Fibroblast of skin of scalp (primary cell): ENCODE results near the gene NUDT3.
A peak's percentile ranks its signal among the peaks of the same experiment; 100 is the strongest.

Experiments
- DNase-seq: peaks from one replicate; pipeline ENCODE4 v3.0.0-alpha.2; 2013

The NUDT3 gene

DNA sequence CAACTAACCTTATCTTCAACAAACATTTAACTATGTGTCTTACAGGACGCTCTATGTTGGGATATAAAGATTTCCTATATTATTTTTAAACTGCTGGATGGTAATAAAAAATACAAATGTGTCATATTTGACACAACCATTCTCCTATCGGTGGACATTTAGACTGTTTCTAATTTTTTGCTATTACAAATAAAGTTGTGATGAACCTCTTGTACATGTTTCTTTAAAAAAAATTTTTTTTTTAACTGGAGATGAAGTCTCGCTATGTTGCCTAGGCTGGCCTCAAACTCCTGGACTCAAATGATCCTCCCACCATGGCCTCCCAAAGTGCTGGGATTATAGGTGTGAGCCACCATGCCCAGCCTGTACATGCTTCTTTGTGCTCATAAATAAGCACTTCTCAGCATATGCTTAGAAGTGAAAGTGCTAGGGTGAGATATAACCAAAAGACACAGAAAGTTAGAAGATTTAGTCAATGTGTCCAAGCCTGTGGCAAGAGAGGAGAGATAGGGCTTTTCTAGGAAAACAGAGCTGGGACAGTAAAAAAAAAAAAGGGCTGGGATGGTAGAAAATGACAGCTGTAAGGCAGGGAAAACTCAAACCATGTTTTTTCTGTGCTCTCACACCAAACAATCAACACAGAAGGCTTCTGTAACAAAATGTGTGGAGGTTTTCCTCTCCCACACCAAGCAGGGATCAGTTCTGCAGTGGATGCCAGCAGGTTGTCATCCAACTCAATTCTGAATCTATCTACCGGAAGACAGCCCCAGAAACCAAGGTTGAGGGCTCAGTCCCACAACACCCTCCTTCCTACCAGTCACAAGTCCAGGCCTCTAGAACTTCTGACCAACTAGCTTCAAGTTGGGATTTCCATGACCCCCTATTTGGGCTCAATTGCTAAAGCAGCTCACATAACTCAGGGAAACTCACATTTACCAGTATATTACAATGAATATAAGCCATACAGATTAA, 73.7 kb downstream of the NUDT3 start:
- no peak for DNase-seq

DNA sequence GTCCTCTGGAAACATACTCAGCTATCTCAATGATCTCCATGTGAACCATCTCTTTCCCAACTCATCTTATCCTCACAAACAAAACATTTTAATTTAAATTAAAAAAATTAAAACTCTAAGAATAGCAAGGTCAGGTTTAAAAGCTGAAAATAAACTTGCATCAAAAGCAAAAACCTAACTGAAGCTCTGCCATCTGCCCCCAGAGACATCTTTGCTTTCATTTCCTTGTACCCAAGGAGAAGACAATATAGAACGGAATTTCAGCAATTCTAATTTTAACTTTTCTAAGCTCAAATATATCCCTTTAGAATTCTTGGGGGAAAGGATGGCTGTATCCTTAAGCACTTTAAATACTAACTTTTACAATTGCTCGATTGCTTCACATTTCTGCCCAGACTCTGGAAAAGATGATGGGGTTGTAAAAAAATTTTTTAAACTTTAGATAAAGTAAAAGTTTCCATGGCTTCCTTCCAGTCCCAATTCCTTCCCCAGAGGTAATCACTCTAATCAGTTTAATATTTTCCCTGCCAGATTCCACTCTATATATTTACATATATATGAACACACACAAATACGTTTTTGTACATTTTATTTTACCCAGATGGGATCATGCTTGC, 74.5 kb downstream of the NUDT3 start:
- peak; percentile 30 for DNase-seq

DNA sequence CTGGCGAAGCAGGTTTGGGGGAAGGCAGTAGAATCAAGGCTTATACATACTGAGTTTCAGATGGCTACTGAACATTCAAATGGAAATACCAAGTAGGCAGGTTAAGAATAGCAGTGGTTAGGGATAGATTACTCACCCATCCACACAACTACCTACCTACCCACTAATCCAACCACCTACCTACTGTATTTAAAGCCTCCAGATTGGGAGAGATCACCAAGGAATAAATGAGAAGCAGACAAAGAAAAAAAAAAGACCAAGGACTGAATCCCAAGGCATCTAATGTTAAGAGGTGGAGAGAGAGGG, 75.3 kb downstream of the NUDT3 start:
- DNase-seq = no peak

DNA sequence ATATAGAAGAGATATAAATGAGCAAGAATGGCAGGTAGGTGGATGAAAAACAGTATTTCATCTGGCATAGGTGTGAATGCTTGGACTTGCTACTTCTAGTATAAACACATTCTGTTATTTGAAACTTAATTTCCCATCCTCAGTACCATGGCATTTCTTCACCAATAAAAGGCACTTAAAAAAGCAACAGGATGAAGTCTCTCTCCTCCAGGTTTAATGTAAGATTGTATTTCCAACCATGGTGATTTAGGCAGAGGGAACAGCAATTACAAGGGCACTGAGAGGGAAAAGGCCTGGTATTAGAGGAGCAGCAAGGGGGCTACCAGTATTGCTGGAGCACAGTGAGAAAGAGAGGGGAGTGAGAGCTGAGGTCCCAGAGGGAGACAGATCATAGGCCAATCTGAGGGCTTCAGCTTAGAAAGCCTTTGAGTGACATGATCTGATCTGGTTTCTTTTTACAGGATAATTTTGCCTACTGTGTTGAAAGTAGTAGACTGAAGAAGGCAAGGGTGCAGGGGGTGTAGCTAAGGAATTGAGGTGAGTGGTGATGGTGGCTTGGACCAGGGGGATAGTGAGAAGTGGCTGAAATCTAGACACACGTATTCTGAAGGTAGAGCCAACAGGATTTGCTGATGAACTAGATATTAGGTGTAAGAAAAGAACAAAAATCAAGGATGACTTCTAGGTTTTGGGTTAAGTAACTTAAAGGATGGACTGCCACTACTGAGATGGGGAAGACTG, 75.9 kb downstream of the NUDT3 start:
- DNase-seq = no peak

DNA sequence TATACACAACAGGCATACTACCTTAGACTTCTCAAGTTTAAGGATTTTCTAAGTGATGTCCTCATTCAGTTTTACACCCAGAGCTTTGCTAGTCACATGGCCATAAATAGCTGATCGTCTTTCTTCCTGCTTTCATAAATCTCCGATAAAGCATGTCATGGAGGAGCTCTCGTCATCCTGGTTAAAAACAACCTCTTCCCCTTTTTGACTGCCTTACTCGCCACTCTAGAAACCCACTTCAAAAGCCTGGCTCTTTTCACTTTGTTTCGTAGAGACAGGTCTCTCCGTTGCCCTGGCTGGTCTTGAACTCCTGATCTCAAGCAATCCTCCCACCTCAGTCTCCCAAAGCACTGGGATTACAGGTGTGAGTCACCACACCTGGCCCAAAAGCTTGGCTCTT, 76.7 kb downstream of the NUDT3 start:
- DNase-seq = no peak

DNA sequence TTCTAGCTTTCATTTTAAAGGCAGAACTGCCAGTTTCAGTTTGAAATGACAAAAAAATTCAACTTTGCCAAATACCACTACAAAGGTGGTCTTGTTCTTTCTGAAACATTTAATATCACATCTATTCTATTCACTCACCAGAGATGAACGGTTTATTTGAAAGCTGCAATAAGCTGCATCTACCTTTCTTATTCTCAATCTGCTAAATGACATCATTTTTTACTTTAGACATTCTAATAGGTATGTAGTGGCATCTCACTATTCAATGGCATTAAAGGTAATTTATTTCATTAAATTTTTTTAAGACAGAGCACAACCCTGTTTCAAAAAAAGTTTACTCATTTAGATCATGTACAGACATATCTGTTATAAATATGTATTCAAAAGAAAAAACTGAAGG, 77.2 kb downstream of the NUDT3 start:
- DNase-seq = no peak

DNA sequence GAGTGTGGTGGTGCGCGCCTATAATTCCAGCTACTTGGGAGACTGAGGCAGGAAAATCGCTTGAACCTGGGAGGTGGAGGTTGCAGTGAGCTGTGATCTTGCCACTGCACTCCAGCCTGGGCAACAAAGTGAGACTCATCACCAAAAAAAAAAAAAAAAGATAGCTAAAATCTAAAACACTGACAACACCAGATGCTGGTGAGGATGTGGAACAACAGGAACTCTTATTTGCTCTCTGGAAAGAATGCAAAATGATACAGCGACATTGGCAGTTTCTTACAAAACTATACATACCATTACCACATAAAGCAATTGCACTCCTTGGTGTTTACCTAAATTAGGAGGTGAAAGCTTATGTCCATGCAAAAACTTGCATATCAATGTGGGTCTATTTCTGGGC, 80.2 kb downstream of the NUDT3 start:
- no peak for DNase-seq

DNA sequence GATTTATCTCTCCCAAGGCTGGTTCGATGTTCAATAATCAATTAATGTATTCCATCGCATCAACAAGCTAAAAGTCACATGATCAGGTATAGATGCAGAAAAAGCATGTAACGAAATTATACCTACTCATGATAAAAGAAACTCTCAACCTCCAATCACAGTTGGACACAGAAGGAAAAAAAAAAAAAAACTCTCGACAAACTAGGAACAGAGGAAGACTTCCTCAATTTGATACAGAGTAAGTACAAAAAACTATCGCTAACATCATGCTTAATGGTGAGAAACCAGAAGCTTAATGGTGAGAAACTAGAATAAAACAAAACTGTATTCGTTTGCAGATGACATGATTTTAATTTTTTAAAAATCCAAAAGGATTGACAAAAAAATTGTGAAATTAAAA, 81.7 kb downstream of the NUDT3 start:
- no peak for DNase-seq

DNA sequence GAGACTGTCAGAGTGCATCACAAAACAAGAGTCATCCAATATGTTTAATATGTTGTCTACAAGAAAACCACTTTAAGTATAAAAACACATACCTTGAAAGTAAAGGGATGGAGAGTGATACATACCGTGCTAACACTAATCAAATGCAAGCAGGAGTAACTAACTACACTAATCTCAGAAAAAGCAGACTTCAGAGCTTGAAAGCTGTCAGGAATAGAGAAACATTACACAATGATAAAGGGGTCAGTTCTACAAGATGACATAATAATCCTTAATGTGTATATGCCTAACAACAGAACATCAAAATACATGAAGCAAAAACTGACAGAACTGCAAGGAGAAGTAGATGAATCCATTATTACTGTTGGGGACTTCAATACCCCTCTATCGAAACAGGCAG, 84.0 kb downstream of the NUDT3 start:
- DNase-seq = no peak

DNA sequence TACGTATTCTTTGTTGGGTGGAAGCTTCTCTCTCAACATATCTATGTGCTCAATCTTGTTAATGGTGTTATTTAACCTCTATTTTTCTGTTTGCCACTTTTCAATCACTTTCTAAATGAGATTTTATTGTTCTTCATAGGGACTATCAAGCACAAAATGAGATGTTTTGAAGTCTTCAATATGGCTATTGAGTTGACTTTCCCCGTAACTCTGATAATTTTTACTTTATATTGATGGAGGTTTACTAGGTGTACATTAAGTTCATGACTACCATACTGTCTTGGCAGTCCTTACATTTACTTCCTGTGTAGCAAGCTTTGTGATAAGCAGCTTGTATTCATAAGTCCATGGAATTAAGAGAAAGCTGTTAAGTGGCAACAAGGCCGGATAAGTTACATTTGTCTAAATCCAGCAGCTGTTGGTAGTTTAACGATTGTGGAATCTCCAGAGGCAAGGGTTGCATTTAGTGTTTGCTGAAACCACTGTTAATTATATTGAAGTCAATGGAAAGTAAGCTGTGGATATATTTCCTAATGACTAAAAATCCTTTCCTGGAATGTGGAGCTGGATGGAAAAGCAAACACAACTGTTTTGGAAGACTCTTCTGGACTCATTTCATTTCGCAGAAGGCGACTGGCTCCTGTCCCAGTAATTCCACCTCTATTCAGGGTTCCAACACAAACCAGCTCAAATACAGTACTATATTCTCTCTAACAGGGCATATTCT, 86.3 kb downstream of the NUDT3 start:
- peak; percentile 35 for DNase-seq

DNA sequence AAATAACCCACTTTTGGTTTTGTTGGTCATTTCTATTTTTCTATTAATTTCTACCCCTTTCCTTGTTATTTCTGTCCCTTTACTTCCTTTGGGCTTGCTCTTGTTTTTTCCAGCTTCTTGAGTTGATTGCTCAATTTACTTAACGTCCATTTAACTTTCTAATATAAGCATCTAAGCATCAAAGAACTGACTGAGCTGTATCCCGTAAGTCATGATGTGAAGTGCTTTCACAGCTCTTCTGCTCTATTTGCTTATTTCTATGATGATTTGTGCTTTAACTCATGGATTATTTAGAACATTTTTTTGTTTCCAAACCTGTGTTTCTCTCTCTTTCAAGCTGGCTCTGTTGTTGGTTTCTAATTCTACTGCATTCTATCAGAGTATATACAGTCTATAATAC, 87.0 kb downstream of the NUDT3 start:
- DNase-seq = no peak

DNA sequence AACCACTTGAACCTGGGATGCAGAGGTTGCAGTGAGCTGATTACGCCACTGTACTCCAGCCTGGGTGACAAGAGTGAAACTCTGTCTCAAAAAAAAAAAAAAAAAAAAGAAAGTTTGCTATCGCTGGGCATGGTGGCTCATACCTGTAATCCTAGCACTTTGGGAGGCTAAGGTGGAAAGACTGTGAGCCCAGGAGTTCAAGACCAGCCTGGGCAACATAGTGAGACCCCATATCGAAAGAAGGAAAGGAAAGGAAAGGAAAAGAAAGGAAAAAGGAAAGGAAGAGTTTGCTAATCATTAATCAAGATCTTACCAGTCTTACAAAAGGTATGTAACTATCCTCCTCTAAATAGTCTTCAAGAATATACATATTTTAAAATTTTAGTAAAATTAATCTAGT, 88.3 kb downstream of the NUDT3 start:
- no peak for DNase-seq

DNA sequence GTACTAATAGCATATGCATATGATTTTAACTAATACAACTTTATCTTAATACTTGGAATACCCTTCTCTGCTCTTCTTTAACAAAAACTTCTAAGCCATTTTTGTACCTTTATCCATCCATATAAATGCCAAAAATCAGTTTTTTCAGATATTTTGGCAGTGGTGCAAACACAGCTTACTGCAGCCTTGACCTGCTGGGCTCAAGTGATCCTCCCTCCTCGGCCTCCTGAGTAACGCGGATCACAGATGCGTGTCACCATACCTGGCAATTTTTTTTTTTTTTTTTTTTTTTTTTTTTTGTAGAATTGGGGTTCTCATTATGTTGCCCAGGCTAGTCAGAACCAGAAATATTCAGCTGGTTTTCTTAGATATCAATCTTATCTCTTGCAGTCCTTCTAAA, 89.5 kb downstream of the NUDT3 start:
- no peak for DNase-seq

DNA sequence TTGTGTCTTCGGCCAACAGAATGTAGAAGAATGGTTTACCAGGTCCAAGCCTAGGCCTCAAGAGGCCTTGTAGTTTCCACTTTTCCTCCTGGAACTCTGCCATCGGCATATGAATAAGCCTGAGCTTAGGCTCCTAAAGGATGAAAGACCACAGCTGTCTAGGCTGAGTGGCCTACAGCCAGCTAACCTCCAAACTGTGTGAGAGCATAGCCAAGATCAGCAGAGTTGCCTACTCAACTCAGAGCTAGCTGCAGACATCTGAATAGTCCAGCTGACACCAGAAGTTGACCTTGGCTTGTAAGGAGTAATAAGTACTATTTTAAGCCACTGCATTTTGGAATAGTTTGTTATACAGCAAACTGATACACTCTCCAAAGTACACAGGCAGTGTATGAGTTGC, 91.1 kb downstream of the NUDT3 start:
- peak; percentile 69 for DNase-seq

DNA sequence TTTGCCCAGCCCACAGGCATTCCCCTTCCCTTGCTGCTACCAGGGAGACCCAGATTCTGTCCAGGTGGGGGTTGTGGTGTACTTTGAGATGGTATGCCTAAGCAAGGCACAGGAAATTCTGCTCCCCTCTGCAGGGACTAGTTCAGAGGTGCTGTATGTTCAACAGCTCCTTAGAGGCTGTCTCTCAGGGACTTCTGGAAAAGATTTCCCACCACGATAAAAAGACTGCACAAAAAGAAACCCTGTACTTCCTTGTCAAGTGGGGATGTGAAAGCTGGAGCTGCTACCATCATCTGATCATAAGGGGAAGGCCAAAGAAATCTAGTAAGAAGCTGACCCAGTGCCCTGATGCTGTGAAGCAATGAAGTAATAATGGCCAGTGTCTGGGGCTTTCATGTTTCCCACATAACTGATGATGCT, 92.1 kb downstream of the NUDT3 start:
- no peak for DNase-seq

DNA sequence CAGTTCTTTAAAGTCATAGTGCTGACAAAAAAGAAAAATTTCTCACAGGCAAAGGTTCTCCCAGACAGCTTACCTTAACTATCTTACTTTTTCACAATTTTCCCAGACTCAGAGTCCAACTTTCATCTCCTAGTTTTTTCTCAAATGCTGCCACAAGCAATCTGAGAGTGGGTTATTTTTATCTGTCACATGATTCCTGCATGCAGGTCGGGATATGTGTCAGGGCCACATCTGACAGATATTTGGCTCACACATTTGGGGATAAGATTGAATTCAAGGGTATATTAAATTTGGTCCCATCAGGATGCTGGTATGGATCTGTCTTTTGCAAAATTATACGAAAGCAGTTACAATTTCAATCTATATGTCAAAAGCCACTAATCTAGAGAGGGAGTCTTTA, 93.5 kb downstream of the NUDT3 start:
- DNase-seq = no peak

DNA sequence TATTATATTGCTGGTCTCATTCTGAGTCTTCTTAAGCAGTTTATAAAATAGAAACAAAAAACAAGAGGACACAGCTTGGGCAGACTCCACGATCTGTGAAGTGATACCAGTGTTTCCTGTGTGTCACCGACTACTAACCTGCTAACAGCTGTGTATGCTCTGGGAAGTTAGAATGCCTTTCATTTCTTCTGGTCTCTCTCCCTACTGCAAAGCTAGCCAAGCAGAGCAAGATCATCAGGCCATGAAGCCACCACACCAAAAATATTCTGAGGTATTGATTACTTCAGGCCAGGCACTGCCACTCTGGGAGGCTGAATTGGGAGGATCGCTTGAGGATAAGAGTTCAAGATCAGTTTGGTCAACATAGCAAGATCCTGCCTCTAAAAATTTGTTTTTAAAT, 96.7 kb downstream of the NUDT3 start:
- no peak for DNase-seq

DNA sequence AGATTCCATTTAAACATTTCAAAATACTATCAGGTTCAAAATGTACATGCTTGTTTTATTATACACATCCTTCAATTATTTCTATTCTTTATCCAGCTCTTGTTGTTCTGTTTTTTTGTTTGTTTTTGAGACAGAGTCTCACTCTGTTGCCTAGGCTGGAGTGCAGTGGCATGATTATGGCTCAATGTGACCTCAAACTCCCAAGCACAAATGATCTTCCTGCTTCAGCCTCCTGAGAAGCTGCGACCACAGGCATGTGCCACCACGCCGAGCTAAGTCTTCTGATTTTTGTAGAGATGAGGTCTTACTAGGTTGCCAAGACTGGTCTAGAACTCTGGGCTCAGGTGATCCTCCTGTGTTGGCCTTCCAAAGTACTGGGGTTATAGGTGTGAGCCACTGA, 99.5 kb downstream of the NUDT3 start:
- DNase-seq = no peak

DNA sequence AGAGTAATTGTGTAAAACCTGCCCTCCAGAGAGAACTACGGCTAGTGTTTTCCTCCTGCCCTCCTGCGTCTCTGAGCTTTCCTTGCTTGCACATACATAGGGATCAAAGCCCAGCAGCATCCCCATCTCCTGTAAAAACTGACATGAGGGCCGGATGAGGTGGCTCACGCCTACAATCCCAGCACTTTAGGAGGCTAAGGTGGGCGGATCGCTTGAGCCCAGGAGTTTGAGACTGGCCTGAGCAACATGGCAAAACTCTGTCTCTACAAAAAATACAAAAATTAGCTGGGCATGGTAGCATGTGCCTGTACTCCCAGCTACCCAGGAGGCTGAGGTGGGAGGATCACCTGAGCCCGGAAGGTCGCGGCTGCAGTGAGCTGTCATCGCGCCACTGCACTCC, 103.3 kb downstream of the NUDT3 start:
- DNase-seq = no peak

DNA sequence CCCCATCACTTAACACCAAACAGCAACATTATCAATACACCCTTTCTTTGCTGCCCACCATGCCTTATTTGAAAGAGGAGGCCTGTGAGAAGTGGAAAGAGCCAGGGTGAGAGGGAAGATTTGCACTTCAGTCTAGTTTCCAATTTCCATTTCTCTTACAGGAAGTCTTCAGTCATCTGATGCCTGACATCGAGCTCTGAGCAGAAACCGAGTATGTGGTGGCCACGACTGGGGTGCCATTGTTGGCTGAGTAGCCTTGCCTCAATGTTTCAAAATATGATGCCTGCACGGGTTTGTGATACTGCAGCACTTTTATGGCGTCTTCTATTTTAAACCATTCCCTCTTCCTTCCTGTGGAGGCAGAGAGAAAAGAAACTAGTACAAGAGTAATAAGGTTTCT, 103.9 kb downstream of the NUDT3 start:
- no peak for DNase-seq

DNA sequence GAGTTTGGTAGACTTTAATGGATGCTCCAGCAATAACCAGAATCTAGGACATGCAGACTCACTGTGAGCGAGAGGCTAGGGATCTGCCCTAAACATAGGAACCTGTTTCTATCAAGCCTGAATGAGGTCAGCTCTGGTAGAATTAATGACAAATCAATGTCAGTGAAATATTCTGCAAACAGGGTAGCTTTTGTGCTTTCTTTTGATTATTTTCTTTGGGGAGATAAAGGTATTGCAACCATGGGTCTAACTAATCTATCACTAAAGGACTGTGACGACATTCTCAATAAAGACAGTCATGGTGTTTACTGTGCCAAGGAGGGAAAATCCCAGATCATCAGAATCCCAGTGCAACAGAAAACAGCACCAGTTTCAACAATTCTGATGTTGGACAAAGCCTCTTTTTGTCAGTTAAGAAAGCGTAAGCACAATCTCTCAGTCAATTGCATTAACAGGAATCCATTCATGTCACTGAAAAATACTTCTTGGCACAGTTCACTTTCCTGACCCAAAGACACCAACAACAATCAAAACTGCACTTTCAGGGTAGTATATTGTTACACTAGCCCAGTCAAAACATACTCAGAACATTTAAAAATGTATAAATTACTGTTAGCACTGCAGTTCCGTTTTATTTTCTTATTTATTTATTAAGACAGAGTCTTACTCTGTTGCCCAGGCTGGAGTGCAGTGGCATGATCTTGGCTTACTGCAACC, 106.9 kb downstream of the NUDT3 start:
- DNase-seq = no peak
